ENCODE data around the gene GPR68.
"Not testable (repeated sequence)": the region's sequence is repeated elsewhere in the genome, so short reads cannot be mapped to it uniquely, and the experiment has no call there.

The GPR68 gene

GRCh38 chr14:91227183-91227628, 17.3 kb downstream of the GPR68 start:
- H3K27me3 ChIP-seq (ENCODE audit: insufficient read depth, insufficient read length) = no peaks in the 10 kb centered on the region
- TF ChIP-seq YY1 (IDR thresholded peaks at IDR 0.05; ENCODE audit: insufficient read depth, insufficient read length) = no peak
- no peak for TF ChIP-seq SUZ12 (IDR thresholded peaks at IDR 0.05; ENCODE audit: extremely low read depth, insufficient read depth, insufficient read length)
- no peak for TF ChIP-seq ZNF274 (IDR thresholded peaks at IDR 0.05; ENCODE audit: low read depth, low read length)
- H3K36me3 ChIP-seq (ENCODE audit: insufficient read depth, insufficient read length, low read length) = peaks cover 9% of the 10 kb centered on the region
- no peak overlapping the region for H3K9ac ChIP-seq (ENCODE audit: insufficient read length, low read depth)
- no peak for DNase-seq (ENCODE audit: low read depth, low spot score)
- no peak overlapping the region for H3K4me3 ChIP-seq (ENCODE audit: insufficient read length, low read depth)
- peaks cover 11% of the 10 kb centered on the region; the same call in 1 of the 2 replicates for H3K9me3 ChIP-seq (ENCODE audit: insufficient read depth, low read length)
- H3K4me1 ChIP-seq (ENCODE audit: insufficient read depth, insufficient read length) = no peaks in the 10 kb centered on the region

DNA sequence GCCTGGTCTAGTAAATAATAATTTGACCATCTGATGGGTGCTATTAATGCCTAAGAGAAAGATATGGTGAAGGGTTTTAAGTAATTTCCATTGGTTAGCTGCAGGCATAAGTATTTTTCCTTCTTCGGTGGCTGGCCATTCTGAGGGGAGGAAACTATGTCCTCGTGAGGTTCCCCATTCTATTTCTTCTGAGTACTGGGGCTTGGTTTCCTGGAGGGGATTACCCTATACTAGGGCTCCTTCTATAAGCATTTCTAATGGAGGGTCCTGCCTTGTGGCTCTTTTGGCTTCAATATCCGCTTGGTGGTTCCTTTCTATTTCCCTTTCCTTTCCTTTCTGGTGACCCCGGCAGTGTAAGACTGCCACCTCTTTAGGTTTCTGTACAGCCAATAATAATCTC, 18.1 kb downstream of the GPR68 start:
- not testable (repeated sequence) for H3K4me3 ChIP-seq (ENCODE audit: insufficient read length, low read depth); DNase-seq (ENCODE audit: low read depth, low spot score); H3K9ac ChIP-seq (ENCODE audit: insufficient read length, low read depth); H3K4me1 ChIP-seq (ENCODE audit: insufficient read depth, insufficient read length); H3K36me3 ChIP-seq (ENCODE audit: insufficient read depth, insufficient read length, low read length); H3K27me3 ChIP-seq (ENCODE audit: insufficient read depth, insufficient read length)
- peaks cover 11% of the 10 kb centered on the region; the same call in 1 of the 2 replicates for H3K9me3 ChIP-seq (ENCODE audit: insufficient read depth, low read length)

GRCh38 chr14:91225025-91225424, 19.5 kb downstream of the GPR68 start:
- H3K9me3 ChIP-seq (ENCODE audit: insufficient read depth, low read length) = no peaks in the 10 kb centered on the region

DNA sequence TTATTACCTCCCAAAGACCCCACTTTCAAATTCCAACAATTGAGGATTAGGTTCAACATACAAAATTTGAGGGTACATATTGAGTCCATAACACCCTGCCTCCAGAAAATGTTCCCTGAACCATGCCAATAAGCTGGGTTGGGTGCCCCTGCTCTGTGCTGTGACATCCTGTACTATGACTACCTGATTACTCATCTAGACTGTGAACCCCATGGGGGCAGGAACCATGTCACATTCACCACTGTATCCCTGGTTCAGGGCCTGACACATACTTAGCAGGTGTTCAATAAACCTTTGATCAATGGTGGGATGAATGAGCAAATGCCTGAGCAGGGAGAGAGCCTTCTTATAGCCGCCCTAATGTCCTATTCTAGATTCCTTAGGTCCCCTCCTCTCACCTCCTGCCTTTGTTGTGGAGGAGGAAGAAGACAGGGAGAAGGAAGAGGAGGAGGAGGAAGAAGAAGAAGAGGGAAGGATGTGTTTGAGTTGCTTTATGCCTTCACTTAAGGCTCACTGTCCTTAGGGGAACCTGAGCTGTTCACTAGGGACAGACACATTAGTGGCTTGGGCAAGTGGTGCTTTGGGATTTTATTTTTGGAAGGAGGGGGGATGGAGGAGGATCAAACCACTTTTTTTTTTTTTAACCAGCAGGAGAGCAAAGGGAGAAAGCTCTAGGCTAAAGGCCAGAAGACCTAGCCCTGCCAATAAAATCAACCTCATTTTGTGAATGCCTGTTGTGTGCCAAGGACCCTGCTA, 21.3 kb downstream of the GPR68 start:
- DNase-seq (ENCODE audit: low read depth, low spot score) = no peak
- no peak overlapping the region for H3K4me3 ChIP-seq (ENCODE audit: insufficient read length, low read depth)
- TF ChIP-seq ZNF274 (IDR thresholded peaks at IDR 0.05; ENCODE audit: low read depth, low read length) (no peak), YY1 (IDR thresholded peaks at IDR 0.05; ENCODE audit: insufficient read depth, insufficient read length) (no peak), SUZ12 (IDR thresholded peaks at IDR 0.05; ENCODE audit: extremely low read depth, insufficient read depth, insufficient read length) (no peak)
- no peaks in the 10 kb centered on the region for H3K9me3 ChIP-seq (ENCODE audit: insufficient read depth, low read length)
- H3K9ac ChIP-seq (ENCODE audit: insufficient read length, low read depth) = no peak overlapping the region
- peaks cover 2% of the 10 kb centered on the region for H3K4me1 ChIP-seq (ENCODE audit: insufficient read depth, insufficient read length)
- H3K36me3 ChIP-seq (ENCODE audit: insufficient read depth, insufficient read length, low read length) = peaks cover 17% of the 10 kb centered on the region
- H3K27me3 ChIP-seq (ENCODE audit: insufficient read depth, insufficient read length) = no peaks in the 10 kb centered on the region

More at GRCh38 chr14:91225025-91225424, 19.5 kb downstream of the GPR68 start:
- Histone ChIP-seq H3K4me3 (ENCODE audit: insufficient read length, low read depth) (no peak overlapping the region), H3K27me3 (ENCODE audit: insufficient read depth, insufficient read length) (no peaks in the 10 kb centered on the region), H3K4me1 (ENCODE audit: insufficient read depth, insufficient read length) (no peaks in the 10 kb centered on the region), H3K36me3 (ENCODE audit: insufficient read depth, insufficient read length, low read length) (peaks cover 17% of the 10 kb centered on the region), H3K9ac (ENCODE audit: insufficient read length, low read depth) (no peak overlapping the region)
- DNase-seq (ENCODE audit: low read depth, low spot score) = no peak
- no peak for TF ChIP-seq ZNF274 (IDR thresholded peaks at IDR 0.05; ENCODE audit: low read depth, low read length)
- no peak for TF ChIP-seq YY1 (IDR thresholded peaks at IDR 0.05; ENCODE audit: insufficient read depth, insufficient read length)
- TF ChIP-seq SUZ12 (IDR thresholded peaks at IDR 0.05; ENCODE audit: extremely low read depth, insufficient read depth, insufficient read length) = no peak

DNA sequence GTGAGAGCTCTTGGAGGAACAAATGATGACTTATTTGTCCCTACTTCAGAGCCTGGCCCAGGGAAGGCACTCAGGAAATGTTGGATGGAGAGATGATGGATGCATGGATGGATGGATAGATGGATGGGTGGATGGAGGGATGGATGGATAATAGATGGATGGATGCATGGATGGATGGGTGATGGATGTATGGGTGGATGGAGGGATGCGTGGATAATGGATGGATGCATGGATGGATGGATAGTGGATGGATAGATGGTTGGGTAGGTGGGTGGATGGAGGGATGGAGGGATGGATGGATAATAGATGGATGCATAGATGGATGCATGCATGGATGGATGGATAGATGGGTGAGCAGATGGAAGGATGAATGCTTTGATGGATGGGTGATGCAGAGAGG, 23.2 kb downstream of the GPR68 start:
- no peak for DNase-seq (ENCODE audit: low read depth, low spot score)
- TF ChIP-seq YY1 (IDR thresholded peaks at IDR 0.05; ENCODE audit: insufficient read depth, insufficient read length) = no peak
- TF ChIP-seq SUZ12 (IDR thresholded peaks at IDR 0.05; ENCODE audit: extremely low read depth, insufficient read depth, insufficient read length) = no peak
- TF ChIP-seq ZNF274 (IDR thresholded peaks at IDR 0.05; ENCODE audit: low read depth, low read length) = no peak
- Histone ChIP-seq H3K36me3 (ENCODE audit: insufficient read depth, insufficient read length, low read length) (peaks cover 25% of the 10 kb centered on the region), H3K27me3 (ENCODE audit: insufficient read depth, insufficient read length) (no peaks in the 10 kb centered on the region), H3K4me3 (ENCODE audit: insufficient read length, low read depth) (no peak overlapping the region), H3K4me1 (ENCODE audit: insufficient read depth, insufficient read length) (peaks cover 2% of the 10 kb centered on the region), H3K9me3 (ENCODE audit: insufficient read depth, low read length) (no peaks in the 10 kb centered on the region), H3K9ac (ENCODE audit: insufficient read length, low read depth) (no peak overlapping the region)

GRCh38 chr14:91220581-91221000, 23.9 kb downstream of the GPR68 start:
- TF ChIP-seq YY1 (IDR thresholded peaks at IDR 0.05; ENCODE audit: insufficient read depth, insufficient read length) = no peak
- no peak for TF ChIP-seq ZNF274 (IDR thresholded peaks at IDR 0.05; ENCODE audit: low read depth, low read length)
- TF ChIP-seq SUZ12 (IDR thresholded peaks at IDR 0.05; ENCODE audit: extremely low read depth, insufficient read depth, insufficient read length) = no peak
- no peak for DNase-seq (ENCODE audit: low read depth, low spot score)
- no peak overlapping the region for H3K9ac ChIP-seq (ENCODE audit: insufficient read length, low read depth)
- H3K27me3 ChIP-seq (ENCODE audit: insufficient read depth, insufficient read length) = no peaks in the 10 kb centered on the region
- H3K4me1 ChIP-seq (ENCODE audit: insufficient read depth, insufficient read length) = peaks cover 2% of the 10 kb centered on the region
- no peaks in the 10 kb centered on the region for H3K9me3 ChIP-seq (ENCODE audit: insufficient read depth, low read length)
- H3K4me3 ChIP-seq (ENCODE audit: insufficient read length, low read depth) = no peak overlapping the region
- peaks cover 29% of the 10 kb centered on the region for H3K36me3 ChIP-seq (ENCODE audit: insufficient read depth, insufficient read length, low read length)

DNA sequence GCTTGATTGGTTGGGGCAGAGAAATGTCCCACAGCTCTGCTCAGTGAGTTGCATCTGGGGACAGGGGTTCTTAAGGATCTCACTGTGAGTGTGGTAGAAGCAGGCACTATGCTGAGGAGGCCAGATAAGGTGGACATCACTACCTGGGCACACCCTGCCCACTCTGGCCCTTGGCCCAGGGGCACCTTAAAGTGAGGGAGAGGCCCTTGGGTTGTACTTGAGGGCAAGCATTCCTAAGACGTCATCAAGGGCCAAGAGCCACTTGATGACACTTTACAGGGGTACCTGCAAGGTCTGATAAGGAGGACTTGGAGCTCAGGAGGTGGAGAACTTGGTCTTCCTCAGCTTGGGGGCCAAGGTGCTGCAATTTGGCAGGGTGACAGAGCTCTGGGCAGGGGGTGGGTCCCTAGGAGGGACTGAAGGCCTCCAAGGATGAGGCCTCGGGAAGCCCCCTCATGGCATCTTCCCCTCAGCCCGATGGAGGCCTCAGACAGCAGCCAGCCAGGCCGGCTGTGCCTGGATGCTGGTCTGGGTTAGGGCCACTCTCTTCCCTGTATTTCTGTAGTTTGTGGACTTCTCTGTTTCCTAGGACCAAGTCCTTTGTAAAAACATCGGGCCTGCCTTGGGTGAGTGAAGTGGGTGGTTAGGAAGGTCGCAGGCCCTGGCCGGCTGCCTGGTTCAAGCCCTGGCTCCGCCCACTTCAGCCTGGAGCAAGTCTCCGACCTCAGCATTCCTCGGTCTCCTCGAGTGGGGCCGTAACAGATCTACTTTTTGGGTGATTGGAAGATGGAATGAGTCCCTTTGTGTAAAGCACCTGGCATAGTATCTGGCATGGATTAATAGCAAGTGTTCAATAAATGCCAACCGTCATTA, 24.8 kb downstream of the GPR68 start:
- H3K9me3 ChIP-seq (ENCODE audit: insufficient read depth, low read length) = no peaks in the 10 kb centered on the region
- H3K36me3 ChIP-seq (ENCODE audit: insufficient read depth, insufficient read length, low read length) = peaks cover 27% of the 10 kb centered on the region
- no peaks in the 10 kb centered on the region for H3K27me3 ChIP-seq (ENCODE audit: insufficient read depth, insufficient read length)
- H3K9ac ChIP-seq (ENCODE audit: insufficient read length, low read depth) = no peak overlapping the region
- TF ChIP-seq SUZ12 (IDR thresholded peaks at IDR 0.05; ENCODE audit: extremely low read depth, insufficient read depth, insufficient read length) (no peak), ZNF274 (IDR thresholded peaks at IDR 0.05; ENCODE audit: low read depth, low read length) (no peak), YY1 (IDR thresholded peaks at IDR 0.05; ENCODE audit: insufficient read depth, insufficient read length) (no peak)
- no peak overlapping the region for H3K4me3 ChIP-seq (ENCODE audit: insufficient read length, low read depth)
- DNase-seq (ENCODE audit: low read depth, low spot score) = no peak
- peaks cover 2% of the 10 kb centered on the region for H3K4me1 ChIP-seq (ENCODE audit: insufficient read depth, insufficient read length)
